Measurements from ENCODE around the gene RTCB. TPM values are rescaled to one million over a fixed set of nuclear protein-coding genes. Genes with fewer than 3 reads are reported as not detected.

The RTCB gene
- total and polyA plus RNA-seq, 4 donors: 20.5 to 70.6 (median 63.7) TPM

- no peak overlapping the region for H3K27ac ChIP-seq (ENCODE audit: low read depth in 1 of 2, low read length in 1 of 2)
- WGBS, 2 donors: 86 to 94% methylated on average over 9 of the region's 9 CpGs
- H3K9ac ChIP-seq (ENCODE audit: insufficient read depth in 1 of 2, low read length in 2 of 2): no peak overlapping the region
- peaks cover 0 to 3% (median 0%) of the 10 kb centered on the region in 3 donors for H3K27me3 ChIP-seq (ENCODE audit: control insufficient read depth in 3 of 3, insufficient read depth in 3 of 3, low read length in 2 of 3)
- H3K9me3 ChIP-seq (ENCODE audit: control insufficient read depth in 4 of 4, insufficient read depth in 3 of 4, low read length in 3 of 4): no peaks in the 10 kb centered on the region
- DNase-seq (no peak), ATAC-seq (ENCODE audit: insufficient read depth, low FRiP score) (no peak)
- peaks cover 0 to 2% (median 0%) of the 10 kb centered on the region in 5 donors for H3K4me1 ChIP-seq (ENCODE audit: control insufficient read depth in 5 of 5, insufficient read depth in 5 of 5, low read length in 5 of 5)
- TF ChIP-seq, protein P1, sequence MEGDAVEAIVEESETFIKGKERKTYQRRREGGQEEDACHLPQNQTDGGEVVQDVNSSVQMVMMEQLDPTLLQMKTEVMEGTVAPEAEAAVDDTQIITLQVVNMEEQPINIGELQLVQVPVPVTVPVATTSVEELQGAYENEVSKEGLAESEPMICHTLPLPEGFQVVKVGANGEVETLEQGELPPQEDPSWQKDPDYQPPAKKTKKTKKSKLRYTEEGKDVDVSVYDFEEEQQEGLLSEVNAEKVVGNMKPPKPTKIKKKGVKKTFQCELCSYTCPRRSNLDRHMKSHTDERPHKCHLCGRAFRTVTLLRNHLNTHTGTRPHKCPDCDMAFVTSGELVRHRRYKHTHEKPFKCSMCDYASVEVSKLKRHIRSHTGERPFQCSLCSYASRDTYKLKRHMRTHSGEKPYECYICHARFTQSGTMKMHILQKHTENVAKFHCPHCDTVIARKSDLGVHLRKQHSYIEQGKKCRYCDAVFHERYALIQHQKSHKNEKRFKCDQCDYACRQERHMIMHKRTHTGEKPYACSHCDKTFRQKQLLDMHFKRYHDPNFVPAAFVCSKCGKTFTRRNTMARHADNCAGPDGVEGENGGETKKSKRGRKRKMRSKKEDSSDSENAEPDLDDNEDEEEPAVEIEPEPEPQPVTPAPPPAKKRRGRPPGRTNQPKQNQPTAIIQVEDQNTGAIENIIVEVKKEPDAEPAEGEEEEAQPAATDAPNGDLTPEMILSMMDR (IDR thresholded peaks at IDR 0.05; ENCODE audit: control extremely low read depth, extremely low read depth): no peak
- H3K36me3 ChIP-seq (ENCODE audit: control insufficient read depth in 4 of 4, insufficient read depth in 4 of 4, low read length in 4 of 4): no peaks in the 10 kb centered on the region
- H3K4me3 ChIP-seq: no peak overlapping the region
Observed at GRCh38 chr22:32416556-32417085, 4.6 kb upstream of the RTCB start.

DNA sequence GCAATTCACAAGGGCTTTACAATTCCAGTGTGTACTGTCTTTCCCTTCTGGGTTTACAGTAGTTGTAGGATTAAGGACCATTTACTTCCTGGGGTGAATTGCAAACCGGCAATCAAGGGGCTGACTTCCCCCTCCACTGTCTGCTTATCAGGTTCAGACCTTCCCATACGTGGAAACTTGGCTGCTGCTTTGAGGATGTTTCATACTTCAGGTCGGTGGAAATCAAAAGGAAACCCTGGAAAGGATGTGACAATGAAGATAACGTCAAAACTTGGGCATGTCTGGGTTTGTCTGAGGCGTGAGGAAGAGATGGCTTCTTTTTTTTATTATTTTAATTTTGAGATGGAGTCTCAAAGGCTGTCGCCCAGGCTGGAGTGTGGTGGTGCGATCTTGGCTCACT, 2.1 kb upstream of the RTCB start:
- TF ChIP-seq, protein P1 (IDR thresholded peaks at IDR 0.05; ENCODE audit: control extremely low read depth, extremely low read depth): no peak
- peaks cover 0 to 6% (median 0%) of the 10 kb centered on the region in 4 donors for H3K36me3 ChIP-seq (ENCODE audit: control insufficient read depth in 4 of 4, insufficient read depth in 4 of 4, low read length in 4 of 4)
- peaks cover 3 to 17% (median 9%) of the 10 kb centered on the region in 5 donors for H3K4me1 ChIP-seq (ENCODE audit: control insufficient read depth in 5 of 5, insufficient read depth in 5 of 5, low read length in 5 of 5)
- DNase-seq (no peak), ATAC-seq (ENCODE audit: insufficient read depth, low FRiP score) (no peak)
- H3K9ac ChIP-seq (ENCODE audit: insufficient read depth in 1 of 2, low read length in 2 of 2): no peak overlapping the region
- no peak overlapping the region for H3K4me3 ChIP-seq
- H3K27ac ChIP-seq (ENCODE audit: low read depth in 1 of 2, low read length in 1 of 2): no peak overlapping the region
- peaks cover 0 to 3% (median 0%) of the 10 kb centered on the region in 3 donors for H3K27me3 ChIP-seq (ENCODE audit: control insufficient read depth in 3 of 3, insufficient read depth in 3 of 3, low read length in 2 of 3)
- H3K9me3 ChIP-seq (ENCODE audit: control insufficient read depth in 4 of 4, insufficient read depth in 3 of 4, low read length in 3 of 4): no peaks in the 10 kb centered on the region
- 43 to 50% methylated on average over 7 of the region's 7 CpGs for WGBS, 2 donors

DNA sequence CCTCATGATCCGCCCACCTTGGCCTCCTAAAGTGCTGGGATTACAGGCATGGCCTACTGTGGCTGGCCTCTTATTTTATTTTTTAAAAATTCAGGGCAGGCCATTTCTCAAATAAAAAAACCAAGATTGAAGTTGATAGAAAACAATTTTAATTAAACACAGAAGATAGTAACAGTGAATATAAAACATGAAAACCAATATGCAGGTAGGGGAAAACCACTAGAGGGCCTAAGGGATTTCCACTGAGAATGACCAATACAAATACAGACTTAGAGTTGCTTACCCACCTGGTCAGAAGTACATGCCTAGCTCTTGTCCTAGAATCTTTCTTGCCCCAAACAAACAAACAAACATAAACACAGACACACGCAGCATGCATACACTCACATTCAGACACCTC, 1.7 kb upstream of the RTCB start:
- TF ChIP-seq, protein P1 (IDR thresholded peaks at IDR 0.05; ENCODE audit: control extremely low read depth, extremely low read depth): no peak
- no peak overlapping the region for H3K27ac ChIP-seq (ENCODE audit: low read depth in 1 of 2, low read length in 1 of 2)
- H3K4me3 ChIP-seq: no peak overlapping the region
- H3K9ac ChIP-seq (ENCODE audit: insufficient read depth in 1 of 2, low read length in 2 of 2): no peak overlapping the region
- H3K9me3 ChIP-seq (ENCODE audit: control insufficient read depth in 4 of 4, insufficient read depth in 3 of 4, low read length in 3 of 4): no peaks in the 10 kb centered on the region
- DNase-seq (no peak), ATAC-seq (ENCODE audit: insufficient read depth, low FRiP score) (no peak)
- WGBS, 2 donors: 80 to 88% methylated on average over 2 of the region's 2 CpGs
- H3K27me3 ChIP-seq (ENCODE audit: control insufficient read depth in 3 of 3, insufficient read depth in 3 of 3, low read length in 2 of 3): no peaks in the 10 kb centered on the region
- H3K4me1 ChIP-seq (ENCODE audit: control insufficient read depth in 5 of 5, insufficient read depth in 5 of 5, low read length in 5 of 5): peaks cover 3 to 17% (median 9%) of the 10 kb centered on the region in 5 donors
- H3K36me3 ChIP-seq (ENCODE audit: control insufficient read depth in 4 of 4, insufficient read depth in 4 of 4, low read length in 4 of 4): peaks cover 0 to 6% (median under 1%) of the 10 kb centered on the region in 4 donors

- H3K9ac ChIP-seq (ENCODE audit: insufficient read depth in 1 of 2, low read length in 2 of 2): peak overlapping the region; percentile 58 to 82
- DNase-seq: peak in 2 of 3 donors; percentile 12 to 25
Observed at GRCh38 chr22:32411402-32411801, 645 bp downstream of the RTCB start.

More at GRCh38 chr22:32411402-32411801, 645 bp downstream of the RTCB start:
- Histone ChIP-seq H3K36me3 (ENCODE audit: control insufficient read depth in 4 of 4, insufficient read depth in 4 of 4, low read length in 4 of 4) (peaks cover 5 to 19% (median 15%) of the 10 kb centered on the region in 4 donors), H3K27me3 (ENCODE audit: control insufficient read depth in 3 of 3, insufficient read depth in 3 of 3, low read length in 2 of 3) (no peaks in the 10 kb centered on the region), H3K27ac (ENCODE audit: low read depth in 1 of 2, low read length in 1 of 2) (peak overlapping the region; percentile 70 to 84), H3K4me3 (peak overlapping the region; percentile 97), H3K9me3 (ENCODE audit: control insufficient read depth in 4 of 4, insufficient read depth in 3 of 4, low read length in 3 of 4) (no peaks in the 10 kb centered on the region), H3K4me1 (ENCODE audit: control insufficient read depth in 5 of 5, insufficient read depth in 5 of 5, low read length in 5 of 5) (peaks cover 3 to 17% (median 10%) of the 10 kb centered on the region in 5 donors)
- peak; percentile 19 for ATAC-seq (ENCODE audit: insufficient read depth, low FRiP score)
- WGBS, 2 donors: 1 to 2% methylated on average over 12 of the region's 12 CpGs
- TF ChIP-seq, protein P1 (IDR thresholded peaks at IDR 0.05; ENCODE audit: control extremely low read depth, extremely low read depth): no peak

Data from lung (tissue), 12 donors.